Stimulated activated CD8-positive, alpha-beta memory T cell treated with anti-CD3 and anti-CD28 coated beads, Interleukin-2, amount 100 ng/mL, for 1 hour (primary cell): ENCODE data around the gene PLA1A.

Experiments
- DNase-seq, 2 donors: peaks; one replicate each; pipeline ENCODE4 v3.0.0-alpha.2; 2020; ENCODE audit warnings: low read depth in 2 of 2

PLA1A gene

GRCh38 chr3:119636891-119637611, 39.4 kb downstream of the PLA1A start:
- no peak for DNase-seq

- DNase-seq: no peak
Observed at GRCh38 chr3:119637679-119638477, 40.2 kb downstream of the PLA1A start.

- DNase-seq: no peak
Observed at GRCh38 chr3:119639494-119640350, 42.0 kb downstream of the PLA1A start.

- no peak for DNase-seq
Observed at GRCh38 chr3:119641416-119641815, 43.7 kb downstream of the PLA1A start.

GRCh38 chr3:119642746-119643473, 45.2 kb downstream of the PLA1A start:
- no peak for DNase-seq

GRCh38 chr3:119643528-119643927, 45.8 kb downstream of the PLA1A start:
- no peak for DNase-seq

GRCh38 chr3:119644481-119644880, 46.8 kb downstream of the PLA1A start:
- DNase-seq: no peak

GRCh38 chr3:119645813-119646212, 48.1 kb downstream of the PLA1A start:
- no peak for DNase-seq

- no peak for DNase-seq
Observed at GRCh38 chr3:119647171-119647570, 49.5 kb downstream of the PLA1A start.

- DNase-seq: no peak
Observed at GRCh38 chr3:119647843-119648575, 50.3 kb downstream of the PLA1A start.

GRCh38 chr3:119649761-119650160, 52.1 kb downstream of the PLA1A start:
- DNase-seq: no peak

GRCh38 chr3:119652306-119653033, 54.8 kb downstream of the PLA1A start:
- no peak for DNase-seq

GRCh38 chr3:119653876-119654275, 56.2 kb downstream of the PLA1A start:
- DNase-seq: no peak

GRCh38 chr3:119657887-119658702, 60.4 kb downstream of the PLA1A start:
- DNase-seq: no peak

- no peak for DNase-seq
Observed at GRCh38 chr3:119658994-119659393, 61.3 kb downstream of the PLA1A start.

GRCh38 chr3:119659606-119660291, 62.1 kb downstream of the PLA1A start:
- no peak for DNase-seq

GRCh38 chr3:119660474-119661440, 63.1 kb downstream of the PLA1A start, which contains the start of gene POPDC2:
Gene POPDC2 (minus strand): TSS chr3:119660589. CDS start chr3:119660423, 166 bp downstream.
- DNase-seq: no peak
